GM21825 (cell line): ENCODE measurements around the gene EXOC3L4.
"Not testable (repeated sequence)": the region's sequence is repeated elsewhere in the genome, so short reads cannot be mapped to it uniquely, and the experiment has no call there.

ENCODE experiments used
- ATAC-seq: cut with Tn5 transposase; IDR thresholded peaks from one replicate; pipeline ENCODE4 v1.9.1; 2021; ENCODE audit warnings: mild to moderate bottlenecking, moderate library complexity; ENCODE audit not compliant: unreplicated experiment

EXOC3L4 gene

GRCh38 chr14:103094406-103095209 lies at the start of gene EXOC3L4:
EXOC3L4 (plus strand) TSS chr14:103094725; CDS start chr14:103100220, 5,495 bp downstream.
- ATAC-seq: no peak

GRCh38 chr14:103045371-103045869 lies 49.1 kb upstream of the EXOC3L4 start:
- ATAC-seq: peak; percentile 52

DNA sequence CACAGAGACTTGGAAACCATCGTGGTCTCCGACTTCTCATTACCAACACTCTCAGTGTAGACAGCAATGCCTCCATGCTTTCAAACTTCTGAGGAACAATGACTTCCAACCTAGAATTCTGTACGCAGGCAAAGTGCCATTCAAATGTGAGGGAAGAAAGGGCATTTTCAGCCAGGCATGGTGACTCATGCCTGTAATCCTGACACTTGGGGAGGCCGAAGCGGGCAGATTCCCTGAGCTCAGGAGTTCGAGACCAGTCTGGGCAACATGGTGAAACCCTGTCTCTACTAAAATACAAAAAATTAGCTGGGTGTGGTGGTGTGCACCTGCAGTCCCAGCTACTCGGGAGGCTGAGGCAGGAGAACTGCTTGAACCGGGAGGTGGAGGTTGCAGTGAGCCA lies 47.1 kb upstream of the EXOC3L4 start:
- ATAC-seq: not testable (repeated sequence)

- no peak for ATAC-seq
These were observed 43.6 kb upstream of the EXOC3L4 start for GRCh38 chr14:103050935-103051334.

DNA sequence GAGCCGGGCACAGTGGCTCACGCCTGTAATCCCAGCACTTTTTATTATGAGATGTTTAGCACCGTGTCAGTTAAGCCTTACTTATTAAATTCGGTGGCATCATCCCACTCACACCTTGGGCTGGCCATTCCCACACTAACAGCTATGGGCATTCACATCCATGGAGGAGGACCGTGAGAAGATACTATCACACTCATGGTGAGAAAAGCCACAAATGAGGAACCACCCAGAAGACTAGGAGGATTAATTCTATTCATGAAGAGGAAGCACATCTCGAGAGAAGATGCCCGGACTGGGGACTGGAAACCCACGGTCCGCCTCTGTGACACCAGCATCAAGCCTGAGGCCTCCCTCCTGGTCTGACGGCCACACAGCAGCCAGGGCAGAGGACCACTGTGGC lies 42.1 kb upstream of the EXOC3L4 start:
- ATAC-seq: no peak

- no peak for ATAC-seq
These were observed 38.8 kb upstream of the EXOC3L4 start for GRCh38 chr14:103055695-103056094.

- ATAC-seq: no peak
These were observed 38.0 kb upstream of the EXOC3L4 start for GRCh38 chr14:103056322-103057027.

DNA sequence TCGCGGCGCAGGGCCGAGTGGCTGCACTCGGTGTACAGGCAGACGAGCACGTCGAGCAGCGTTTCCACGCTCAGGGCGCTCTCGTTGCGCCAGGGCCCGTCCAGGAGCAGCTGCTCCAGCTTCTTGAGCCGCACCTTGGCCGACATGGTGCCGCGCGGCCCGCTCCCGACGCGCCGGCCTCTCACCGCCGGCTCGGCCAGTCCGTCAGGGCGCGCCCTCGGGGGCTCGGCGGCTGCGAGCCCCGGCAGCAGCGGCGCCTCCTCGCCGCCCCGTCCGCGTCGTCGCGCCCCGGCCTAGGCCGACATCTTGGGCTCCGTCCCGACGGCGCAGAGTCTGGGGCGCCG lies 37.5 kb upstream of the EXOC3L4 start:
- no peak for ATAC-seq

GRCh38 chr14:103057372-103058163 lies 37.0 kb upstream of the EXOC3L4 start, which contains the start of gene CDC42BPB:
CDC42BPB (minus strand) TSS chr14:103057549; CDS start chr14:103057173, 376 bp downstream.
- ATAC-seq: peak; percentile 69

DNA sequence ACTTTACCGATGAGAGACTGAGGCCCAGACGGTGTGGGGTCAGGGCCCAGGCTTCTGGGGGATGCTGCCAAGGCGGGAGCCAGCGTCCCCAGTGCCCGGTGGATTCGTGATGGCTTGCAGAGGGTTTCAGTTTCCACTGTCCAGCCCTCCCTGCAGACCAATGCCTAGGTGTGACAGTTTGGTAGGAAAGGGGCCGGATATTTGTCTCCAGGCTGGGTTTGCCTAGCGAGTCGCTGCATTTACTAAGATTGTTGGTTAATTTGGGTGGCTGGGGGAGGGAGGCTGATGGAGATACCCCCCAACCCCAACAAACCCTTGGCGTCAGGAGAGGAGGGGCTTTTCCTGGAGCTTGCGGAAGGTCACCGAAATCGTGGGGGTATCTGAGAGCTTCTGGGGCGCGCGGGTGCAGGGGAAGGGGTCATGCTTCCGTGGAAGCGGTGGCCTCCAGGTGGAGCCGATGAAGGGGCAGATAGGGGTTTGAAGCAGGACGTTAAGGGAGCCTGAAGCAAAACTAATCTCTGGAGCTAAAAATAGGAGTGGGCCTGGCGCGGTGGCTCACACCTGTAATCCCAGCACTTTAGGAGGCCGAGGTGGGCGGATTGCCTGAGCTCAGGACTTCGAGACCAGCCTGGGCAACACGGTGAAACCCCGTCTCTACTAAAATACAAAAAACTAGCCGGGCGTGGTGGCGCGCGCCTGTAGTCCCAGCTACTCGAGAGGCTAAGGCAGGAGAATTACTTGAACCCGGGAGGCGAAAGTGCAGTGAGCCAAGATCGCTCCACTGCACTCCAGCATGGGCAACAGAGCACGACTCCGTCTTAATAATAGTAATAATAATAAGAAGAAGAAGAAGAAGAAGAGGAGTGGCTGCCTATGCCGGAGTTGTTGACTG lies 36.1 kb upstream of the EXOC3L4 start:
- ATAC-seq: peak; percentile 1

- ATAC-seq: no peak
These were observed 35.0 kb upstream of the EXOC3L4 start for GRCh38 chr14:103059556-103059955.

GRCh38 chr14:103061482-103061976 lies 33.0 kb upstream of the EXOC3L4 start:
- no peak for ATAC-seq

- ATAC-seq: no peak
These were observed 30.1 kb upstream of the EXOC3L4 start for GRCh38 chr14:103064436-103064835.

- ATAC-seq: no peak
These were observed 29.5 kb upstream of the EXOC3L4 start for GRCh38 chr14:103064978-103065377.

DNA sequence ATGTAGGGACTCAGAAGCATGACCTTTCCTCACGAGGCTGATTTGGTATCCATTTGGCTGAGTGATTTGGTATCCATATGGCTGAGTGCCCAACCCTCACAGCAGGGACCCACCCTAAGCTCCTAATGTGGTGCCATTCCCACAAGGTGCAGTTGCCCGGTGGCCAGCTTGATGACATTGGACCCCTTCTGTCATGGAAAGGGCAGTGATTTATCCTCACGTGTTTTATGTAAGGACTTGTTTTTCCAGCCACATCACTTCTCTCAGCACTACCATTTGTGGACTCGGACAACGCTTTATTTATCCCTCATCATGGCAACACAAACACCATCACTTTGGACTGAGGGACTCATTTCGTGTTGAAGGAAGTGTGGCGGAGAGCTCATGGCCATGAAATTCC lies 28.7 kb upstream of the EXOC3L4 start:
- ATAC-seq: no peak

DNA sequence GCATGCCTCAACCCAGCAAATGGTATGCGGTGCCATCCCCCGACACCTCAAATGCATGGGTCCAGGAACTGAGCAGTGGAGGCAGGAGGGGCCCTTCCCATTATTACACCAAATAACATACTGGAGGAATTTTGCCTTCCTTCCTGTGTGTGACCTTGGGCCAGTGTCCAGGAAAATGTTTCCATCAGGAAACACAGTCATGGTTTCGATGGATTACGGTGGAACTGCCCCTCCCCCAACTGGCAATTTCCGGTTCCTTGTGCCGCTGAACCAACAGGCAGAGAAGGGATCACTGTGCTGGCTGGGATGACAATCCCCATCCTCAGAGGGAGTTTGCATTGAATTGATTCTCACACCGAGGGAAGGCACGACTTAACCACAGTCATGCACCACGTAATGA lies 28.1 kb upstream of the EXOC3L4 start:
- no peak for ATAC-seq

DNA sequence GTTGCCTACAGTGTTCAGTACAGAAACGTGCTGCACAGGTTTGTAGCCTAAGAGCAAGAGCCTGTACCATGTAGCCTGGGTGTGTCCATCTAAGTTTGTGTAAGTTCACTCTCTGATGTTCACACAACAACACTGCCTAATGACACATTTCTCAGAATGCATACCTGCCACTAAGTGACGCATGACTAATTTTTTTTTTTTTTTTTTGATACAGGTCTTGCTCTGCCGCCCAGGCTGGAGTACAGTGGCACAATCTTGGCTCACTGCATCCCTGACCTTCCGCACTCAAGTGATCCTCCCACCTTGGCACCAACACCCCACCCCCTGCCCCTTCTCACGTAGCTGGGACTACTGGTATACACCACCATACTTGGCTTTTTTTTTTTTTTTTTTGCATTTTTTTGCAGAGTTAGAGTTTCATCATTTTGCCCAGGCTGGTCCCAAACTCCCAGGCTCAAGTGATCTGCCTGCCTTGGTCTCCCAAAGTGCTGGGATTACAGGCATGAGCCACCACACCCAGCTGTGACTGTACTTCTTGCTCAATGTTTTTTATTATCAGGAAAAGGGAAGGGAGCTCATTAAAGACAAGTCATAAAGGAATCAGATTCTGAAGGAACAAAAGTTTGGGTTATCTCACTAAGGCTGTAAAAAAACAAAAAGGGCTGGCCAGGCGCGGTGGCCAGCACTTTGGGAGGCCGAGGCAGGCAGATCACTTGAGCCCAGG lies 27.1 kb upstream of the EXOC3L4 start:
- no peak for ATAC-seq

DNA sequence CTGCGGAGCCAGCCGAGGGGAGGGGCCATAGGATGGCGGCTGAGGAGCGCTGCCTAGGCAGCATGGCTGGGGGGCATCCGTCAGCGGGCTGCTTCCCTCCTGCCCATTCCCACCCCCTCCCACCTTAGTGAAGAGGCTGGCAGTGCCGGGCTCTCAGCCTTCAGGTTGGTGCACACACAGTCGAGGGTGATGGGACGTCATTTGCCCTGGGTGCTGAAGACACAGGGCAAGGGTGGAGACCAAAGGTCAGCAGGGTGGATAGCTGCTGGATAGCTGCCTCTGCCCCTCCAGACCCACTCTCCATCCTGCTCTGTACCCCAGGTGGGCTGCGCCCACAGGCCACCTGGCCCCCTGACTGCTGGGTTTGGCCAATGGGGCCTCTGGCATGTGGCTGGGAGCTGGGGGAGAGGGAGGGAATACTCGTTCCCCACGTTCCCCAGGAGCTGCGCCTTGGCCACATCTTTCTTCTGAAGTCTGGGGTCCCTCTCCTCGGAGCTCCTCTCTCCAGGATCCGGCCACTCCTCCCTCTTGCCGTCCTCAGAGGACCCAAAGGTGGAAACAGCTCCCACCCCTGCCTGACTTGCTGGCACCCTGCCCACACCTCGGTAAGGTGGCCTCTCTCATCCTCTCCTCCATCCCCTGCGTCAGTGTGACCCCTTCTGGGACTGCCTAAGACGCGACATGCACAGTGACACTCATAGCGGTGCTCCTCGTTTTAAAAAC lies 26.0 kb upstream of the EXOC3L4 start:
- ATAC-seq: no peak
